GM18873 (cell line): ENCODE data around the gene MEIOC.
"Not testable (repeated sequence)": the region's sequence is repeated elsewhere in the genome, so short reads cannot be mapped to it uniquely, and the experiment has no call there.

Experiments
- ATAC-seq: cut with Tn5 transposase; IDR thresholded peaks from one replicate; pipeline ENCODE4 v1.9.1; 2021; ENCODE audit warnings: mild to moderate bottlenecking, moderate library complexity, moderate number of reproducible peaks; ENCODE audit not compliant: unreplicated experiment, low FRiP score

MEIOC gene

GRCh38 chr17:44655983-44656710 is at the start of gene MEIOC:
TSS of gene MEIOC (plus strand) at chr17:44656468. CDS start at chr17:44656614, 146 bp downstream.
- ATAC-seq: no peak

- ATAC-seq: no peak
Measured at GRCh38 chr17:44606658-44607057, 49.6 kb upstream of the MEIOC start.

- ATAC-seq: no peak
Measured at GRCh38 chr17:44607836-44608690, 48.2 kb upstream of the MEIOC start.

GRCh38 chr17:44608727-44609435 is 47.4 kb upstream of the MEIOC start:
- no peak for ATAC-seq

GRCh38 chr17:44610331-44610730 is 45.9 kb upstream of the MEIOC start:
- ATAC-seq: no peak

GRCh38 chr17:44610871-44611270 is 45.4 kb upstream of the MEIOC start:
- ATAC-seq: no peak

- ATAC-seq: no peak
Measured at GRCh38 chr17:44614862-44615261, 41.4 kb upstream of the MEIOC start.

GRCh38 chr17:44618652-44619051 is 37.6 kb upstream of the MEIOC start:
- ATAC-seq: not testable (repeated sequence)

- ATAC-seq: no peak
Measured at GRCh38 chr17:44623070-44623725, 33.1 kb upstream of the MEIOC start.

- no peak for ATAC-seq
Measured at GRCh38 chr17:44627513-44628242, 28.6 kb upstream of the MEIOC start.

- no peak for ATAC-seq
Measured at GRCh38 chr17:44628243-44629188, 27.8 kb upstream of the MEIOC start.

GRCh38 chr17:44629314-44629713 is 27.0 kb upstream of the MEIOC start:
- ATAC-seq: no peak

- no peak for ATAC-seq
Measured at GRCh38 chr17:44630703-44631102, 25.6 kb upstream of the MEIOC start.

GRCh38 chr17:44633998-44634397 is 22.3 kb upstream of the MEIOC start:
- no peak for ATAC-seq

GRCh38 chr17:44634401-44634800 is 21.9 kb upstream of the MEIOC start:
- not testable (repeated sequence) for ATAC-seq

- ATAC-seq: no peak
Measured at GRCh38 chr17:44636562-44636961, 19.7 kb upstream of the MEIOC start.

GRCh38 chr17:44637066-44637465 is 19.2 kb upstream of the MEIOC start:
- ATAC-seq: no peak

- no peak for ATAC-seq
Measured at GRCh38 chr17:44642834-44643233, 13.4 kb upstream of the MEIOC start.

- no peak for ATAC-seq
Measured at GRCh38 chr17:44645341-44645740, 10.9 kb upstream of the MEIOC start.
